Stimulated activated CD4-positive, alpha-beta T cell treated with anti-CD3 and anti-CD28 coated beads, Interleukin-4, amount 100 ng/mL, for 4 hours (primary cell): ENCODE measurements around the gene HSPG2.
"Not testable (repeated sequence)": the region's sequence is repeated elsewhere in the genome, so short reads cannot be mapped to it uniquely, and the experiment has no call there.

ENCODE experiments used
- DNase-seq, 2 experiments: peaks; one replicate each; pipeline ENCODE4 v3.0.0-alpha.2; 2020

Gene HSPG2

GRCh38 chr1:21779613-21780521 is 157.2 kb downstream of the HSPG2 start:
- peak; percentile 23 to 47 for DNase-seq

DNA sequence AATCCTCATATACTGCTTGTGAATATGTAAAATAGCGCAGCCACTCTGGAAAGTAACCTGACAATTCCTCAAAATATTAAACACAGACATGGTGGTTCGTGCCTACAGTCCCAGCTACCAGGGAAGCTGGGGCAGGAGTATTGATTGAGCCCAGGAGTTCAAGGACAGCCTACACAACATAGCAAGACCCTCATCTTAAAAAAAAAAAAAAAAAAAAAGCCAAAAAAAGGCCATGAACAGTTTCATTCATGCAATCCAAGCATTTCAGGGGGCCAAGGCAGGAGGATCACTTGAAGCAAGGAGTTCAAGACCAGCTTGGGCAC is 158.7 kb downstream of the HSPG2 start:
- DNase-seq, result no peak

- DNase-seq, result not testable (repeated sequence)
Observed at GRCh38 chr1:21776925-21777324, 160.2 kb downstream of the HSPG2 start.

DNA sequence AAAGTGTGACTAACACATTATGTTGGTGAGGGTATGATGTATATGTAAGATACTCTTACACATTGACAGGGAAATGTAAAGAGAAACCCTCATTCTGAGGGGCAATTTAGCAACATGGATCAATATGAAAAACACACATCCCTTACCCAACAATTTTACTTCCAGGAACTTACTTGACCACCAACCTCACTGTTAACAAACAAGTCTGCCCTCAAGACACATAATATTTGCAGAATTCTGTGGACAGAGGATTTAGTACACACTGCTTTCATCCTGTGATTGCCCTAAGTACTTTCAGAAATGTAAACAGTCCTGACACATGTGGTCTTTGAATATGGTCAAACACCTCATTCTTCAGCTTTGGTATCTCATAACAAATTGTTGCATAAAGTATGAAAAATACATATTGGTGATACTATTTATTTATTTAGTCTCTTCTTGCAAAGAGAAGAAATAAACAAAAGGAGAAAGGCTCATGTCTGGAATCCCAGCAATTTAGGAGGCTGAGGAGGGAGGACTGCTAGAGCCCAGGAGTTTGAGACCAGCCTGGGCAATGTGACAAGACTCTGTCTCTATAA is 161.0 kb downstream of the HSPG2 start:
- DNase-seq, result no peak

DNA sequence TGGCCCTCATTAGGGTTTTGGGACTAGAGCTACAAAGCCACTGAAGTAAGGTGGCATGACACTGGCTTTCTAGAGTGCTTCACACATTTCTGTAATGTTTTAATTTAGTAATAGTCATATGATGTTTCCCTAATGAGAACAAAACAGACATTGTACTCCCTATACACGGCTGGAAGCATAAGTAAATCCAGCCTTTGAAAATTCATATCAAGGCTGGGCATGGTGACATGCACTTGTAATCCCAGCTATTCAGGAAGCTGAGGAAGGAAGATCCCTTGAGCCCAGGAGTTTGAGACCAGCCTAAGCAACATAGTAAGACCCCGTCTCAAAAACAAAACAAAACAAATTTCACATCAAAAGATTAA is 161.6 kb downstream of the HSPG2 start:
- no peak for DNase-seq

GRCh38 chr1:21774835-21775549 is 162.1 kb downstream of the HSPG2 start:
- no peak for DNase-seq

- peak in 1 of 2 experiments; percentile 4 for DNase-seq
Observed at GRCh38 chr1:21773585-21773984, 163.5 kb downstream of the HSPG2 start.
